ENCODE data around the gene CERS6.

CERS6 gene

DNA sequence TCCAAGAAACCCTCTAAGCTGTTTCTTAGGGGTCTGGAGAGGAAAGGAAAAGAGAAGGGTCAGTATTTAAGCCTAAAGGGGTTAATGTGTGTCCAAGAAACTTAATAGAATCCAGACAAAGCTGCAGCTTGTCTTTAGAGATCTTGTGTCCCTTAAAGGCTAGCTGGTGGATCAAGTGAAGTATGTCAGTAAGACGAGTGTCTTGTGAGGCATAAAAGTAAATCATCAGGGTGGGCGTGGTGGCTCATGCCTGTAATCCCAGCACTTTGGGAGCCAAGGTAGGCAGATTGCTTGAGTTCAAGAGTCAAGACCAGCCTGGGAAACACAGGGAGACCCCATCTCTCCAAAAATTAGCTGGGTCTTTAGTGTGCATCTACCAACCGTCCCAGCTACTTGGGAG is 47.8 kb downstream of the CERS6 start:
- no peak for DNase-seq

DNA sequence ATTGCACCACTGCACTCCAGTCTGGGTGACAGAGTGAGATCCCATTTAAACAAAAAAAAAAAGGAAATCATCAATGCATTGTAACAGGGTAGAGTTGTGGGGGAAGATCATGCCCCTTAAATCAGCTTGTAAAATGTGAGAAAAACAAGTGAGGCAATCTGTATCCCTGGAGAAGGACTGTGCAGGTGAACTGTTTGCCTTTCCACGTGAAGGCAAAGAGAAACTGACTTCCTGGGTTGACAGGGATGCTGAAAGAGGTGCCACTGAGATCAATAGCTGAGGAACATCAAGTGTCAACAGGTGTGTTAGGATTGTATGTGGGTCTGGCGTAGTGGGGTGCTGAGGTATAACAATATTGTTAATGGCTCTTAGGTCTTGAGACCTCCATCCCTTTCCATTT is 48.3 kb downstream of the CERS6 start:
- DNase-seq: no peak

DNA sequence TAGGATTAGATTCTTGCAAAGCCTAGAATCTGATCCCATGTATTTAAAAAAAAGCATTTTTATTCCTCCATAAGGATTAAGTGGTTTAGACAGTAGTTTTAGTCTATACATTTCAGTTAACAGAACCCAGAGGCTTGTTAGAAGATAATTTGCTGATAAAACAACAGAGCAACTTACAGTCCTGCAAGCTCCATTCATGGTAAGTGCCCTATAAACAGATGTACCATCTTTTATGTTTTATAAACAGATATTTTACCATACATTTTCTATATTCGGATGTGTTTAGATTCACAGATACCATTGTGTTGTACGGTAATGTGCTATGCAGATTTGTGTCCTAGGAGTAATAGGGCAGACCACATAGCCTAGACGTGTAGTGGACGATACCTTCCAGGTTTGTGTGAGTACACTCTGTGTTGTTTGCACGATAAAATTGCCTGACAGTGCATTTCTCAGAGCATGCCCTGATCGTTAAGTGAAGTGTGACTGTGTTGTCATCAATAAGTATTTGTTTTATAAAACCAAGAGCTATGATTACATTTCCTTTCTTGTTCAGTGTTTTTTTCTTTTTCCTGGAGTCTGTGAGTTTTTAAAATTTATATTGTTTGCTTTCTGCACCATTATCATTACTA is 54.2 kb downstream of the CERS6 start:
- DNase-seq: no peak

DNA sequence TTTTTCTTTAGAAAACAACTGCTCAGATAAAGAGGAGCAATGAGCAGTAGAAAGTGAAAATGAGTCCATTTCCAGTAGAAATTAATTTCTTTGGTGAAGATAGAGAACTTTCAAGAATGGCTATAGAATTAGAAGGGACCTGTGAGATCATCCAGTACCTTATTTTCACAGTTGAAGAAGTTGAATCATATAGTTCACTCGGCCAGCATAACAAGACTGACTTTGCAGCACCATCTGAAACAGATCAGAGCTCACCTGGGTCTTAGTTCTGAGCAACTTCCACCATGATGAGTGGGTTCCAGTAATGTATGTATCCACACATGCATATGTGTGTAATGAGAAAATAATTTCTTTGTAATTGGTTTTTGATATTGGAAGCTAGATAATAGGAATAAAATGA is 58.6 kb downstream of the CERS6 start:
- no peak for DNase-seq

DNA sequence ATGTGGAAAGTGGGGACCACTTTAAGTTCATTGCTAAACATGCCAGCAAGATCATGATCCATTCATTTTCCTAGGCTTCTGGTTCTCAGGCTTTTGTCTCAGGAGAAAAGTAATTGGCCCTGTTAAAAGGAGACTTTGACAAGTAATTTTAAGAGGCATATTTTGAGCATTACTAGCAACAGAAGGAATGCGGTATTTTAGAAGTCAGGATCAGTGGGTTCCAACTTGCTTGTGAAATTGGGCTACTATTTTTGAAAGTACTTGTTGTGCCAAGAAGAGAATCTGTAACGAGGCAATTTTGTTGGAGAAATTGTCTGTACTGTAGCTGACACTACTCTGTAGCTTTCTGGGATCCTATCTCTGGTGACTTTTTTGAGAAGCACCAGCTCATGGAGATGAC is 59.4 kb downstream of the CERS6 start:
- DNase-seq: no peak

DNA sequence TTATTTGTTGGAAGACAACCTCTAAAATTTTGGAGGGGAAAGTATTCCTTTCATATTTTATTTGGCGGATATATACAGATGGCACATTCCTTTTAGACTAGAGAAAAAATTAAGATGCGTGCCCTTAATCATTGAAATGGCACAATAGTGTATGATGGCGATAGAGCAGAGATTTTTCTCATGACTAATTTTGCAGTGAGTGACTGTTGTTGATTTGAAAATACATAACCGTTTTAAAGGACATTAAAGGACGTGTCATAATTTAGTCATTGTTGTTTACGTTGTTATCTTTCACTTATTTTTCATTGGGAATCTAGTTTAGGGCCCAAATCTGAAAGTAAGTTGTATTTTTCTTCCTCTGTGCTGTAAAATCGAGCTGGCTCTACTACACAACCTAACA is 61.7 kb downstream of the CERS6 start:
- no peak for DNase-seq

DNA sequence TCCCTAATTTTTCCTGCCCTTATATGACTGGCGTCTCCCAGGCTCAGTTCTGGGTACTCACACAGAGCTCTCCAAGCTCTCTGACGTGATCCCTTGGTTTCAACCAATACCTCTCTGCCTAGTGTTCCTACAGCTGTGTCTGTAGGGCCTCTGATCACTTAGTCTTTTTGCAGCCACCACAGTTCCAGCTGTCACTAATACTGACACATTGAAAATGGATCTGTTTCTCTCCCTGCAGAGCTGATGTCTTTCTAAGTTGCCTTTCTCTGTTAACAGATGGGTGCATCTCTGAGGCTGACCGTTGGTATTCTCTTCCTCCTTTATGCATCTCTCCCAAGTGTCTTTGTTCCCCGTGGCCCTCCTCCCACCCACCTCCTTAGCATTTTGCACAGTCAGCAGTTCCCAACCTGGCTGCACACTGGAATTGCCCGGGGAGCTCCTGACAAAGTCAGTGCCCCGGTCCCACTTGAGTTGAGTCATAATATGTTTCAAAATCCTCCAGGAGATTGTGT is 62.5 kb downstream of the CERS6 start:
- DNase-seq: no peak

DNA sequence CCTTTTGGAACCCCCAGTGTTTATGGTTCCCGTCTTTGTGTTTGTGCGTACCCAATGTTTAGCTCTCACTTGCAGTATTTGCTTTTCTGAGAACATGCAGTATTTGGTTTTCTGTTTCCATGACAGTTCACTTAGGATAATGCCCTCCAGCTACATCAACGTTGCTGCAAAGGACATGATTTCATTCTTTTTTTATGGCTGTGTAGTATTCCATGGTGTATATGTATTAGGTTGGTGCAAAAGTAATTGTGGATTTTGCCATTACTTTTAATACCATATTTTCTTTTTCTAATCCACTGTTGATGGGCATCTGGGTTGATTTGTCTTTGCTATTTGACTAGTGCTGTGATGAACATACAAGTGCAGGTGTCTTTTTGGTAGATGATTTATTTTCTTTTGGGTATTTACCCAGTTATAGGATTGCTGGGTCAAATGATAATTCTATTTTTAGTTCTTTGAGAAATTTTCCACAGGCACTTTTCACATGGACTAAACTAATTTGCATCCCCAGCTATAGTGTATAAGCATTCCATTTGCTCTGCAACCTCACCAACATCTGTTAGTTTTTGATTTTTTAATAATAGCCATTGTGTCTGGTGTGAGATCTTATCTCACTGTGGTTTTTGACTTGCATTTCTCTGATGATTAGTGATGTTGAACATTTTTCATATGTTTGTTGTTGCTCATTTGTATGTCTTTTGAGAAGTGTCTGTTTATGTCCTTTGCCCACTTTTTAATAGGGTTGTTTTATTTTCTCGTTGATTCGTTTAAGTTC is 63.6 kb downstream of the CERS6 start:
- no peak for DNase-seq

DNA sequence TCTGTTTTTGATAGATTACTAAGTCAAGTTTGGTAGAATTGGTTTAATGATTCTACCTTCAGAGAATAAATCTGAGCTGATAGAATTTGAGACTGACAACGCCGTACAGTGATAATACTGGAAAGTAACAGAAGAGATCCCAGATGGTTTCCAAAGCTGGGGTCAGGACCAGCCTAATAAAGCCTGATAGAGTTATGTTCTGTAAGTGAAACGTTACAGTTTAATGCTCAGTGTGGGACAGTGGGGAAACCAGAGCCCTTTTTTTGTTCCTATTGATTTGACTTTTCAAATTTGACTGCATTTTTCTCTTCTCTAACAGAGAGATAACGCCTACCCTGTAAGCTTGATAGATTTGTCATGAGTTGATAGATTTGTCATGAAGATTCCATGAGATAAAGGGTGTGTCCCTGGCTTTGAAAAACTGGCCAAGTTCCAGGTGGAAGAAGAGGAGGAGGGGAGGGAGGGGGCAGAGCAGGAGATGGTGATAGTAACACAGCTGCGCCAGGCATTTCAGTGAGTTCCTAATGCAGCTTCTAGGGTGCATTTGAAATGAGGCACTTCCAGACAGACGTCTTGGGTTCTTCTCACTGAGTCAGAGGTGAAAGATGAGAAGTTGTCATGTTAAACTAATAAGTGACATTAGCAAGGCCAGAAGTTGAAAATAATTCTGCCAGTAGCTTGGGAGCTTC is 65.1 kb downstream of the CERS6 start:
- DNase-seq: no peak

DNA sequence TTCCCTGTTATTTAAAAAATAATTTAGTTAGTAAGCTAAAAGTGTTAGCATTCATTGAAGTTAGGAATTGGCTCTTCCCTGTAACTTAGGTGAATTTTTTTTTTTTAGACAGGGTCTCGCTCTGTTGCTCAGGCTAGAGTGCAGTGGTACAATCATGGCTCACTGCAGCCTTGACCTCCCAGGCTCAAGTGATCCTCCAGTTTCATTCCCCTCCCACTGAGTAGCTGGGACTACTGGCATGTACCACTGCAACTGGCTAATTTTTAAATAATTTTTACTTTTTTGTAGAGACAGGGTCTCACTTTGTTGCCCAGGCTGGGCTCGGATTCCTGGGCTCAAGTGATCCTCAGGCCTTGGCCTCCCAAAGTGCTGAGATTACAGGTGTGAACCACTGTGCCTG is 66.4 kb downstream of the CERS6 start:
- no peak for DNase-seq

DNA sequence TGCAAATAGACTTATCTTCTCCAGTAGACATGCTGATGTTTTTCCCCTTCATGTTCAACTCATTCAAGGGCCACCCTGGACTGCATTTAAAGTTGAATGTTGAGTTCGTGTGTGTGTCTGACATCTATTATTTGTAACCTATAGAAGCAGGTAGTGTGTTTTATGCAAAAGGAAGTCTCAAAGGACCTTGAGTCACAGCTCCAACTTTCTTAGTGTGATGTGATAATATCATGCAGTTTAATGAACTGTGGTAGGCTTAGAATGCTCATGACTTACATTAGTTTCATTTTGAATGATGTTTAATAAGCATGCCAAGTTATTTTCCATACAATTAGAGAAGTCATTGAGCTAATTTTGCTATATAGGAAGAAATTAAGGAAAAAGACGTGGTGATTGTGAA is 67.9 kb downstream of the CERS6 start:
- no peak for DNase-seq

DNA sequence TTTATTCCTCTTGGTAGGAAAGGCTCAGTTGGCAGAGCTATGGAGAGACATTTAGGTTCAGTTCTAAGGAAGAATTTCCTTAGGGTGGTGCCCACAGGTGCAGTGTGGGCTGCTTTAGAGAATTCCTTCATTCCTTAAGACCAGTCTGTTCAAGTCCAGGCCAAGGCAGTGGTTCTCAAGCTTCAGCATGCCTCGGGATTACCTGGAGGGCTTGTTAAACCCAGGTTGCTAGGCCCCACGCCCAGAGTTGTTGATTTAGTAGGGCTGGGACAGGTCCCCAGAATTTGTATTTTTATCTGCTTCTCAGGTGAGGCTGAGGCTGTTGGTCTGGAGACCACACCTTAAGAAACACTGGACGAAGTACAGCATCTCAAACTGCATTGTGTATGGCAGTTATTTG is 68.9 kb downstream of the CERS6 start:
- no peak for DNase-seq

DNA sequence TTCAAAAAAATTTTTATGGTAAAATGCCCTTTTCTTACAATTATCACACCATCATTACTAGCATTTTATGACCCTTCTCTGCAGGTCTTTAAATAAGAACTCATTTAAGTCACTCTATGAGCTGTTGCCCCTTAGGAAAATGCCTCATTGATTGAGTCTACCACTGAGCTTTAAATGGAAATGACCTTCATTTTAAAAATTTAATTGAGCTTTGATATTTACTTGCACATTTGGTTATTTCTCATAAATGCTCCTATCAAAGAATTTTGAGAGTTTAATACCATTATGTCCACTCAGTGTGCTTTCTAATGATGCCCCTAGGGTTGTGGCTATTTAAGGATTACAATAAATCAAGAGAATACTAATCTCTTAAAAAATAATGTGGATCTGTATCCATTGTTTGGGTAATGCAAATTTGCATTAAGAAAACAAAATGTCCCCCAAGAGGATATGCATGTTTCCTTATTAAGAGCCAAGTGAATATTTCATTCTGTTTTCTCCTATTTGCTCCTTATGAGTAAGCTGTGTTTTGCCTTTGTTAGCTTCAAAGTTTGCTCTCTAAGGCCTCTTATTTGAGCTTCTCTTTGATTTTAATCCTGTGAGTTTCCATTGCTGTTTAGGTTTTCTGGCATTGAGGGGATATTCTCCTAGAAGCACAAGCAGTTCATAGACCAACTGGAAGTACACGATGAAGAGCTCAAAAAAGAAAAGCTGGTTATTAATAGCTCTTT is 69.8 kb downstream of the CERS6 start:
- DNase-seq: no peak

DNA sequence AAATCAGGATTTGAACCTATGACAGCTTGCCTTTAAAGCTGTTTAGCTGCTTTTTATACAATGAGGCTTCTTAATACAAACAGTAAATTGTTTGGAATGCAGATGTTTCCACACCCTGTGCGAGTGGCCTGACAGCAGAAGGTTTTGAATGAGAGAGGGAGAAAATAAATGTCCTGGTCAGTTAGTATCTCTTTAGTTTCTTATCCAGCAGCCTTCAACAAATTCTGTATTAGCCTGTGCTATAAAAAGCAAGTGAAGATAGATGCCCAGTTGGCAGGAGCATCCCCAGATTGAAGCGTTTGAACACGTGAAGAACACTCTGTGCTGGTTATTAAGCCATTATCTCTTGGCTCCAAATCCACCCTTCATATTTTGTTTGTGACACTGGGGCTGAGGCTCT is 70.6 kb downstream of the CERS6 start:
- no peak for DNase-seq

DNA sequence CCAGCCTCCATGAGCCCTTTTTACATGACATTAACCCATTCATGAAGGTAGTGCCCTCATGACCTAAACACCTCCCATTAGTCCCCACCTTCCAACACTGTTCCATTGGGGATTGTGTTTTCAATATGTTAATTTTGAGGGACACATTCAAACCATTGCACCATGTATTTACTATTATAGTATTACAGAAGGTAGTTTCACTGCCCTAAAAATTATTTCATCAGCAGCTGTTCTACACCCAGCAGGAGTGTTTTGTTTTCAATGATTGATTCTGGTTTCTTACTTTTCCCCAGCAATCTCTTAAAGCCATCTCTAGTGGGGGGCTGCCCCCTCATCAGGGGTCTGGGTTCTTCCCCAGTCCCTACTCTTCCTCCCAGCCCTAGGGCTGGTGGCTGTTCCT is 71.9 kb downstream of the CERS6 start:
- DNase-seq: no peak

DNA sequence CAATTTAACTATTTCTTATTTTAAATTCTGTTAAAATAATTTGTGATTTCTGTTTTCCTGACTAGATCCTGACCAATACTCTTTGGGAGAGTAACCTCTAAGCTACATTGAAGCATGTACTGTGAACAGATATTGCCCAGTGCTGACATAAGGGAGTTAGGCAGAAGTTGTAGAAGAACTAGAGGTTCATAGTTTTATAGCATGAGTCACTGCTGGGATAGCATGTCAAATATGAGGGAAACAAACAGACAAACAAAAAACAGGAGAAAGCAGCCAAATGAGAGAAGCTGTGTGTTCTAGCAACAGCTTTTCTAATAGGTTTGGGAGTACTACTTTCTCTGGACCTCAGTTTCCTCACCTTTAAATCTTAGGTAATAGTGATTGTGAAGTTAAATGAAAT is 72.4 kb downstream of the CERS6 start:
- DNase-seq: no peak

DNA sequence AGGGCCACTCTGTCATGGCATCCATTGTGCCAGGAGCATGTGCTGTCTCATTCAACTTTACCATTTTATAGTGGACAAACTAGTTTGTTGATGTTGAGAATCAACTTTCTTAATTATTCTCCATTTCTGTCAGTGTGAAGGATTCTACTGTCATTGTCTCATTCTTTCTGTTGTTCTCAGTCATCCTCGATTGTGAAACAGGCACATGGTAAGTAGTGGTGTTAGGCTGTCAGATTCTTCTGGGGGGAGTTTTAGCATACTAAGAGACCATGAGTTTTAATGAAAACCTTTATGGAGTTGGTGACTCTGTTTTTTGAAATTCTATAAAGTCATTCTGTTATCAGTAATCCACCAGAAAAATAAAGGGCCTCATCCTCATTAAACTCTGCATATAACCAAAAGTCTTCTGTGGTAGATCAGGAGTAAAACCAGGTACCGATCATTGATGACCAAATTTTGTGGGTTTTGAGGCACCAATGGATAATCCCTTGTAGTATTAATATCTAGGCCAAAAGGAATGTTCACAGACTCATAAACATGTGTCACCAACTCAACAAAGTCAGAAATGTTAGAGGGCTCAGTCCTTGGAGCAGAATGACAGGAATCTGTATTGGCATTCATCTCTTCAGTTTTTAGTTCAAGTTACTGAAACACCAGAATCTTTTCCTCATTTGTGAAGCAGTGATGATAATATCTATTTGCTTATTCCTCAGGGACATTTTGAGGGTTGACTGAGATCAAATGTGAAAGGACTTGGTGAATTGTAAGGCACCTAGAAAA is 73.2 kb downstream of the CERS6 start:
- DNase-seq: no peak

DNA sequence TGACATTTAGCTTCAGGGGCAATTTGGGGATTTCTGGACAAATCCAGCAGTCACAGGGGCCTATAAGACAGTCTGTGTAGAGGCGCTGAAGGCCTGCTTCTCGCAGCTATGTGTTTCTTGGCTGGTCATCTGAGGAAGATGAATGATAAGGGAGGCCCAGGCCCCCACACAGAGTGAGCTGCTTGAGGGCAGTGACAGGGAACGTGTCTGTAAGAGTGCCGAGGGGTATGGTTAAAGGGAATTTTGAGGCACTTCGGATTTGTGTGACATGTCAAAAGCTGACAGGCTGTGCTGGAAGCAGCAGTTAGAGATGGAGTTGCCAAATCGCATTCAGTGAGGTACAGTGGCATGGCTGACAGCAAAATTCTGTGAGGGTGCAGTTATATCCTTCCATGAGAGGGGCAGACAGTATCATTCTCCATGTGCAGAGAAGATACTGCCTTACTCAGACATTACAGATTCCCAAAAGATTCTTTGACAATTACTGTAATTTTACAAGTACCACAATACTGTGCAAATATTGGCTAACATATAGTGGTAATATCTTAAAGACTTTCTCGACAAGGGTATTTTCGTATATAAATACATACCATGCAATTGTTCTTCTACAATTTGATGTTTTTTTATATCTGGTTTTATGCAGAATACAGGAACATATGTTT is 74.0 kb downstream of the CERS6 start:
- DNase-seq: no peak

DNA sequence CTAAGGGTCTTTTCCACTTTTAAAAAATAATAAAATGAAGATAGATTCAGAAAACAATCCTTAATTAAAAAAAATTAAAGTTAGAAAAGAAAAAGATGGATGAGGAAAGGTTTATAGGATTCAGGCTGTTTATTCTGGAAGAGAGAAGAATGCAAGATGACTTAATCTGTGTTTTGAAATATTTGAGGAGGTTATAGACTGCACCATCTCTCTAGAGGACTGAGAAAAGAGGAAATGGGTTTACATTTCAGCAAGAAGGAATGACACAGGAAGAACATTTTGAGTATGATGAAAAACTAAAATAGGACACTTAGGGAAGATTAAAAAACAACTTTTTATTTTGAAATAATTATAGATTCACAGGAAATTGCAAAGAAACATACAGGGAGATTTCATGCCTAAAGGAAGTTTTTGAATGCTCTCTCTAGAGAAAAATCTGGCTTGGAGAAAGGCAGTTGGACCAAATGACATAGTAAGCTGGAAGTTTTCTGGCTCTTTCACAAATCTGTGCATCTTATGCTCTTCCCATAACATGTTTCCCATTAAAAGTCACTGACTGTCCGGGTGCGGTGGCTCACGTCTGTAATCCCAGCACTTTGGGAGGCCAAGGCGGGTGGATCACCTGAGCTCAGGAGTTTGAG is 75.0 kb downstream of the CERS6 start:
- no peak for DNase-seq

DNA sequence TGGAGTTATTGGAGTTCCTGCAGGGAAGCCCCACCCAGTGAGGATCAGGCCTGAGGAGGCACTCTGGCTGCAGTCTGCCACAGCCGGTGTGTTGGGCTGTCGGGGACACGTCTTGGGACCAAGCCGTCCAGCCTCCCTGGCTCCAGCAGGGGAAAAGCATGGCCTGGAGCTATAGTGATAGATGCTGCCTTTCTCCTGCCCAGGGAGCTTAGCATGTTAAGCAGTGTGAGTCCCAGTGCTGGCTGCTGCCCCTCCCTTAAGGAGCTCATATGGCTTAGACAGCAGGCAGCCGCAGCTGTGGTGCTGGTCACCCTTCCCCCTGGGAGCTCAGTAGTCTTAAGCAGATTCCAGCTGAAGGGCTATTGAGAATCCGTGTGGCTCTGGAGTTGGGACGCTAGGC is 78.9 kb downstream of the CERS6 start:
- DNase-seq: no peak

DNA sequence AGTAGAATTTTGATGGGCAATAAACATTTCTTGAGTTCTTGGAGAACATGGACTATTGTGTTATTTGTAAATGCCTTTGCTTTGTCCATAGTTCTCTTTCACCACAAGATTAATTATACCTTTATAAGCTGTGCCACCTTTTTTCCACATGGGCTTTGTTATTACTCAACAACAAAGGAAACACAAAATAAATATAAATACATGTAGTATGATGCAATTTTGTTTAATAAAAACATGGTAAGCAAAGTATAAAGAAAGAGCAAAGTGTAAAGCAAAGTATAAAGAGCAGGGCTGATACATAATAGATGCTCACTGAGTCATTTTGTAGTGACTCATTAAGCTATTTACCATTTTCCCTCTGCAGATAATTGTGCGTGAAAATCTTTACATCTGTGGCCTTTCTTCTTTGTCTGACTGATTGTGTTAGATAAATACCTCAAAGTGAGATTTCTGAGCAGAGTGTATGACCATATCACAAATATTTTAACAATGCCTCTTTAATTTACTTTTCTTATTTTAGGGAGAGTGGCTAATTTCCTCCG is 80.9 kb downstream of the CERS6 start:
- DNase-seq: no peak
